Urothelium cell line (cell line): Measurements from ENCODE around the gene SLC2A1.

Source experiments
- DNase-seq: peaks from one replicate; pipeline ENCODE4 v3.0.0; 2011; ENCODE audit warnings: low spot score, mixed read lengths
- FAIRE-seq: peaks from 2 replicates; lab custom pipeline; 2011; peaks lifted over from hg19 to GRCh38; lab: Jason Lieb, UNC

The SLC2A1 gene

GRCh38 chr1:42958488-42959319 is at the start of gene SLC2A1:
Gene SLC2A1 (minus strand): TSS chr1:42958868. CDS start chr1:42958651, 217 bp downstream.
- FAIRE-seq (peak; percentile 83), DNase-seq (peak; percentile 99)

GRCh38 chr1:43007377-43008114 is 48.9 kb upstream of the SLC2A1 start:
- FAIRE-seq (no peak), DNase-seq (no peak)

- no peak for FAIRE-seq
These were observed 47.0 kb upstream of the SLC2A1 start for GRCh38 chr1:43005460-43006361.

GRCh38 chr1:43004587-43005459 is 46.2 kb upstream of the SLC2A1 start:
- DNase-seq (no peak), FAIRE-seq (no peak)

More at GRCh38 chr1:43005460-43006361, 47.0 kb upstream of the SLC2A1 start:
- no peak for DNase-seq

GRCh38 chr1:43002766-43003165 is 44.1 kb upstream of the SLC2A1 start:
- DNase-seq (no peak), FAIRE-seq (no peak)

- FAIRE-seq (no peak), DNase-seq (no peak)
These were observed 43.4 kb upstream of the SLC2A1 start for GRCh38 chr1:43002116-43002515.

- DNase-seq: no peak
- no peak for FAIRE-seq
These were observed 42.8 kb upstream of the SLC2A1 start for GRCh38 chr1:43001434-43001833.

- FAIRE-seq (no peak), DNase-seq (no peak)
These were observed 41.6 kb upstream of the SLC2A1 start for GRCh38 chr1:43000271-43000670.

GRCh38 chr1:42999308-42999707 is 40.6 kb upstream of the SLC2A1 start:
- DNase-seq (peak; percentile 38), FAIRE-seq (no peak)

- no peak for DNase-seq
- FAIRE-seq: no peak
These were observed 39.7 kb upstream of the SLC2A1 start for GRCh38 chr1:42998386-42998785.

GRCh38 chr1:42996384-42996970 is 37.8 kb upstream of the SLC2A1 start:
- FAIRE-seq: no peak

GRCh38 chr1:42993502-42994136 is 35.0 kb upstream of the SLC2A1 start:
- DNase-seq (no peak), FAIRE-seq (no peak)

More at GRCh38 chr1:42996384-42996970, 37.8 kb upstream of the SLC2A1 start:
- DNase-seq: no peak

GRCh38 chr1:42992054-42992571 is 33.4 kb upstream of the SLC2A1 start:
- DNase-seq: no peak
- FAIRE-seq: no peak

GRCh38 chr1:42990757-42991346 is 32.2 kb upstream of the SLC2A1 start:
- no peak for DNase-seq

GRCh38 chr1:42983693-42984092 is 25.0 kb upstream of the SLC2A1 start:
- FAIRE-seq: no peak

More at GRCh38 chr1:42990757-42991346, 32.2 kb upstream of the SLC2A1 start:
- no peak for FAIRE-seq

GRCh38 chr1:42983253-42983652 is 24.6 kb upstream of the SLC2A1 start:
- no peak for DNase-seq
- no peak for FAIRE-seq

More at GRCh38 chr1:42983693-42984092, 25.0 kb upstream of the SLC2A1 start:
- no peak for DNase-seq

GRCh38 chr1:42982641-42983040 is 24.0 kb upstream of the SLC2A1 start:
- DNase-seq (no peak), FAIRE-seq (no peak)

GRCh38 chr1:42981871-42982270 is 23.2 kb upstream of the SLC2A1 start:
- DNase-seq (no peak), FAIRE-seq (no peak)
